T-helper 2 cell treated with Interferon-gamma antibody and Interleukin-4, amounts not matched to agents 5 μg/mL and 100 μg/mL, for 36 hours (primary cell): ENCODE measurements around the gene TMEM184C.
A peak's percentile ranks its signal among the peaks of the same experiment; 100 is the strongest.

ENCODE experiments used
- DNase-seq: peaks from one replicate; pipeline ENCODE4 v3.0.0; 2021; ENCODE audit warnings: low spot score
- H3K27ac Mint-ChIP-seq: one replicate; pipeline ENCODE4 v1.8.0; 2021; ENCODE audit warnings: mild to moderate bottlenecking, mixed read lengths
- H3K27me3 Mint-ChIP-seq: one replicate; pipeline ENCODE4 v1.8.0; 2021; ENCODE audit warnings: low read depth, mixed read lengths
- H3K36me3 Mint-ChIP-seq: one replicate; pipeline ENCODE4 v1.8.0; 2021; ENCODE audit warnings: low read depth, mixed read lengths
- H3K4me1 Mint-ChIP-seq: one replicate; pipeline ENCODE4 v1.8.0; 2021; ENCODE audit warnings: low read depth, mixed read lengths
- H3K4me3 Mint-ChIP-seq: one replicate; pipeline ENCODE4 v1.8.0; 2022; ENCODE audit warnings: mild to moderate bottlenecking, moderate library complexity, mixed read lengths
- H3K9me3 Mint-ChIP-seq: one replicate; pipeline ENCODE4 v1.8.0; 2021; ENCODE audit warnings: mixed read lengths

The TMEM184C gene

DNA sequence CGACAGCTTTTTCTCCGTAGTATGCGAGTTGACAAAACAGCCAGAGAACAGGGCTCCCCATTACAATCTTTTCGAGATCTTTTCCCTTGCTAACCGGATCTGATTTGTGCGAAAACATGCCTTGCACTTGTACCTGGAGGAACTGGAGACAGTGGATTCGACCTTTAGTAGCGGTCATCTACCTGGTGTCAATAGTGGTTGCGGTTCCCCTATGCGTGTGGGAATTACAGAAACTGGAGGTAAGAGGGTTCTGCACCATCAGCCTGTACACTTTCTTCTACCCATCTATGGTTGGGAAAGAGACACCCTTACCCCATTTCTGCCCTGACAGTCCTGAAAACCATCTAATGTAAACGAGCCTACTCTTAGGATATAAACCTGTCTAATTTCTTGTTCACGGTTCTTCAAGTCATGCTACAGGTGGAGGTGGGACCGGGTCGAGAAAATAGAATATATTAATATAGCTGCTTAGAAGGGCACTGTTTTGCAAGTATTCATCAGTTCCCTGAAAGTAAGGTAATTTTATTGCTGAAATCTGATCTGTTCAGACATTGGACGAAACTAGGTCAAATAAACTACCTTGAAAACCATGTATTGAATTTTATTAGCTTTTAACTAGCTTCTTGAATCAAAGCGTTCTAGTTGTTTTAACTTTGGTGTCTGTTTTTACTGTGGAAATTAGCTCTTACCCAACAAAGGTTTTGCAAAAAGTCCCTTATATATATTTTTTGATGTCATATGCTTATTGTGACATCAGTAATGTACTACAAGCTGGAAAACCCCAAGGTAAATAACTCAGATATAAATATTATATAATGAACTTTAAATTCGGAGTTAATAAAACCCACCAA is 869 bp downstream of the TMEM184C start:
- peaks cover 21% of the 10 kb centered on the region for H3K36me3 Mint-ChIP-seq
- peaks cover 17% of the 10 kb centered on the region for H3K27me3 Mint-ChIP-seq
- H3K4me3 Mint-ChIP-seq, result peak overlapping the region; percentile 92
- H3K4me1 Mint-ChIP-seq, result peaks cover 27% of the 10 kb centered on the region
- DNase-seq, result no peak
- H3K9me3 Mint-ChIP-seq, result no peaks in the 10 kb centered on the region
- peak overlapping the region; percentile 97 for H3K27ac Mint-ChIP-seq

DNA sequence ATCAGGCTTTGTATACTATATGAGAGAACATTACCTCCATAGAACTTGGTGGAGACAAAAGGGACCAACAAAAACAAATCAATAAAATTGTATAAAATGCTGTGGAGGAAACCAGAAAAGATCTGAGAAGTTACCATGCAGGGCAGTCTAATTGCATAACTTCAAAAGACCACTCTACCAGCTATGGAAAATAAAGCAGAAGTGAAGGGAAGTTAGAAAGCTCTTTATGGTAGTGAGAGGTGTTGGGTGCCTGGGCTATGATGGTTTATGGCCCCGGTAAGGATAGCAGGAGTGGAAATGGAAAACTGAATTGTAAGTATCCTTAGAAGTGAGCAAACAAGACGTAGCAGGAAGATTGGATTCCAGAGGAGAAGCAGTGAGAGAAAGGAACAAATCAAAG is 3.1 kb downstream of the TMEM184C start:
- no peak for DNase-seq
- Mint-ChIP-seq H3K36me3 (peaks cover 34% of the 10 kb centered on the region), H3K27me3 (peaks cover 2% of the 10 kb centered on the region), H3K4me3 (peak overlapping the region; percentile 33), H3K27ac (no peak overlapping the region), H3K9me3 (no peaks in the 10 kb centered on the region), H3K4me1 (peaks cover 27% of the 10 kb centered on the region)

DNA sequence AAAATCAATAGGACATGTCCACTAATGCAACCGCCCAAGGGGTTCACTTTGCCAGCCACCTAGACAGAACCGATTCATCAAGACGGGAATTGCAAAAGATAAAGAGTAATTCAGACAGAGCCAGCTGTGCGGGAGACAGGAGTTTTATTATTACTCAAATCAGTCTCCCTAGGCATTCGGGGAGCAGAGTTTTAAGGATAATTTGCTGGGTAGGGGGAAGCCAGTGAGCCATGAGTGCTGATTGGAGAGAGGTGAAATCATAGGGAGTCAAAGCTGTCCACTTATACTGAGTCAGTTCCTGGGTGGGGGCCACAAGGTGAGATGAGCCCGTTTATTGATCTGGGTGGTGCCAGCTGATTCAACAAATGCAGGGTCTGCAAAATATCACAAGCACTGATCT is 8.5 kb downstream of the TMEM184C start:
- Mint-ChIP-seq H3K9me3 (no peaks in the 10 kb centered on the region), H3K27ac (no peak overlapping the region), H3K27me3 (no peaks in the 10 kb centered on the region), H3K36me3 (peaks cover 43% of the 10 kb centered on the region), H3K4me1 (peaks cover 7% of the 10 kb centered on the region), H3K4me3 (no peak overlapping the region)
- DNase-seq, result no peak

DNA sequence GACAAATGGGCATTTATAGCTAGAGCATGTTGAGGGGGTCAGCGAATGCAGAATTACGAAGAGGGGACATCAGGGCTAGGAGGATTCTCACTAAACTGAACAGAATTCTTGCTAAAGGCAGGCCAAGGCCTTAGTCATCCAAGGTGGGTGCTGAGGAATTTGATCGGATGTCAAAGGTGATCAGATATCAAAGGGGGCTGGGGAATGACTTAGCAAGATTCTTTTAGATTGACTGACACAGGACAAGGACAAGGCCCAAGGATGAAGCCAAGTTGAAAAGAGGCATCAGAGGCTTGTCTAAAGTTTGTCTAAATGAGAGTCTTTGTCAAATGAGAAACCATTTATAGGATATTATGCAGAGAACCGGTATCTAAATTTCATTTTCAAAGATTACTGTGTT is 9.7 kb downstream of the TMEM184C start:
- H3K4me1 Mint-ChIP-seq, result peaks cover 3% of the 10 kb centered on the region
- no peaks in the 10 kb centered on the region for H3K27me3 Mint-ChIP-seq
- H3K27ac Mint-ChIP-seq, result no peak overlapping the region
- DNase-seq, result no peak
- H3K36me3 Mint-ChIP-seq, result peaks cover 50% of the 10 kb centered on the region
- H3K9me3 Mint-ChIP-seq, result no peaks in the 10 kb centered on the region
- no peak overlapping the region for H3K4me3 Mint-ChIP-seq

DNA sequence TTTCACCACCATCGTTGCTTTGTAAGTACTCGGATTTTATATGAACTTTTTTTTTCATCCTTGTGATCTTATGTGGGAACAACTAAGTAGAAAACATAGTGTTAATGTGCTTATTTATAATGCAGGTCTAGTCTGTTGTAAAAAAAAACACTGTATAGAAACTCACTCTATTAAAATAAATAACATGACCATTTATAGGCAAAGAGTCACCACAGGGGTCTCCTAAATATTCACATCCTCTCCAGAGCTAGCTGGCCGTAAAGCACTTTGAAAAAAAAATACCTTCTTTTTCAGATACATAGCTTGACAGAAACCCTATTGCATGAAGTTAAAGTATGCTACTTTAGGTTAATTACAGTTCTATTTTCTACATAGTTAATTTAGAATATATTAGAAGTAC is 11.2 kb downstream of the TMEM184C start:
- Mint-ChIP-seq H3K36me3 (peaks cover 50% of the 10 kb centered on the region), H3K27me3 (no peaks in the 10 kb centered on the region)

DNA sequence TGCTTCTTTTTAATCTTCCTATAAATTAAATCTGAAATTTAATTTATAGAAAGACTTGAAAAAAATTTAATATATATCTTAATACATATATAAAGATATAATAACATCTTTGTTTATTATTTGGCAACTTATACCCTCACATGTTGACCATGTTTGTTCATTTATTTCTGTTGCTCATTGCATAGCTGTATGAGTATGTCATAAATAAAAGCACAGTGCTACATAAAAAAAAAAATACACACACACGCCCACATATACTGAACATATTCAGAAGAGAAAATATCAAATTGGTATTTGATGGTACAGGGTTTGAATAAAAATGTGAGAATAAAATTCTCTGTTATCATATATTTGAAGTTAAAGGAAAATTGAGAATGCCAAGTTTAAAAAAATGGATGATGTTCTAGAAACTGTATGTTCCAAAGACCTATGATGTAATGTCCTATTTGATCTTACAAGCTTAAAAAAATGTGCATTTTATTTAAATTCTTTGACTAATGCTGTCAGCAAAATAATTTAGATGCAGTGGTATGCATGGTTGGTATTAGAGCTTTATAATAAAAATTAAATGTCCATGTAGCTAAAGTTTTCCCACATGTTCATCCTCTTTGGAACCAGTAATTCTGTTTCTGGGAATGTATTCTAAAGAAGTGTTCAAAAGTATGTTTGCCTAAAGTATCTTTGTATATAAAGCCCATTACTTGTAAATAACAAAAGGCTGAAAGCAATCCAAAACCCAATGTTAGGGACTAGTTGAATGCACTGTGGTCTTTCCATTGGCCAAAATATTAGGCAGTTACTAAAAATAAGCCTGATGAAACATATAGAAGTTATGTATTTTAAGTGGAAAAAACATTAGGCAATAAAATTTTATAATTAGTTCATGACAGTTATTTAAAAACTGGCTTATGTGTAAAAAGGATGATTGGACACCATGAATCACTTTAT is 12.9 kb downstream of the TMEM184C start:
- Mint-ChIP-seq H3K9me3 (no peaks in the 10 kb centered on the region), H3K4me1 (no peaks in the 10 kb centered on the region), H3K36me3 (peaks cover 46% of the 10 kb centered on the region), H3K27ac (no peak overlapping the region), H3K27me3 (no peaks in the 10 kb centered on the region), H3K4me3 (no peak overlapping the region)
- no peak for DNase-seq

More for the DNA sequence above, 11.2 kb downstream of the TMEM184C start:
- Mint-ChIP-seq H3K9me3 (no peaks in the 10 kb centered on the region), H3K27ac (no peak overlapping the region), H3K4me1 (no peaks in the 10 kb centered on the region), H3K4me3 (no peak overlapping the region)
- no peak for DNase-seq

DNA sequence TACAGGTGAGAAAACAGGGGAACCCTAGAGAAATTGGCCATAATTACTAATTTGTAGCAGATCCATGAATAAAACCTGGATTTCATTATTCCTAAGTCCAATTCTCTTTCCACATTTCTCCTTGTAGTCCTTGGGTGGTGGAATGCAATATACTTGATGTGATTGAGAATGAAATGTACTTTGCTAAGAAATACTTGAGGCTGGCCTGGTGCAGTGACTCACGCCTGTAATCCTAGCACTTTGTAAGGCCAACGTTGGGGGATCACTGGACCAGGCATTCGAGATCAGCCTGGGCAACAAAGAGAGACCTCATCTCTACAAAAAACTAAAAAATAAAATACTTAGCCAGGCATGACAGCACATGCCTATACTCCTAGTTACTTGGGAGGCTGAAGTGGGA is 15.9 kb downstream of the TMEM184C start:
- no peak for DNase-seq
- Mint-ChIP-seq H3K27ac (no peak overlapping the region), H3K4me1 (no peaks in the 10 kb centered on the region), H3K9me3 (no peaks in the 10 kb centered on the region), H3K36me3 (peaks cover 47% of the 10 kb centered on the region), H3K27me3 (no peaks in the 10 kb centered on the region), H3K4me3 (no peak overlapping the region)

DNA sequence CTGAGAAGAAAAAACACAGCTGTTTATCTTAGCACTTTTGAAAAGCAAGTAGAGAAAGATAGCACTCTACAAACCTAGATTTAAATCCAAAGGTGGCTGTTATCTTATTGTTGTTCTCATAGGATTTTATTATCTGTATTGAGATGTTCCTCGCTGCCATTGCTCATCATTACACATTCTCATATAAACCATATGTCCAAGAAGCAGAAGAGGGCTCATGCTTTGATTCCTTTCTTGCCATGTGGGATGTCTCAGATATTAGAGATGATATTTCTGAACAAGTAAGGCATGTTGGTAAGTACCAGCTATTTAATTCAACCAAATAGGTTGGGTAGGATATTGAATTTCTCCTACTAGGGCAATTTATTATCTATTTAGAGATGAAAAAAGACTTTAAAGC is 16.4 kb downstream of the TMEM184C start:
- Mint-ChIP-seq H3K4me3 (no peak overlapping the region), H3K27ac (no peak overlapping the region), H3K36me3 (peaks cover 50% of the 10 kb centered on the region), H3K4me1 (no peaks in the 10 kb centered on the region), H3K27me3 (no peaks in the 10 kb centered on the region), H3K9me3 (no peaks in the 10 kb centered on the region)
- DNase-seq, result no peak

DNA sequence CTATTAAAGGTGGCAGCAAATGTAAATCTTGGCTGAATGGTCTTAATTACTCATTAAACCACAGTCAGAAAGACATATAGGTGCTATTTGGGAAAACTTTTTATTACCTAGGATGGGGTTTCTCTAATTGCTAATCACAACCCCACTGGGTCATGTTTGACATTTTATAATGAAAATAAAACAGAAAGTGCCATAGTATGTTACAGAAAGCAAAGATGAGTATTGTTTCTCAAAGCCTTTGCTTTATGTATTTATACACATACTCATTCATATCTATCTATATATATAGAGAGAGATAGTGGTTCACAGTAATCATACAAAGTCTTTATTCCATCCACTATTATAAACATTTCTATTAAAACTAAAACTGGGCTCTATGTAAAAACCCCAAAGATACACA is 18.2 kb downstream of the TMEM184C start:
- DNase-seq, result no peak
- peaks cover 11% of the 10 kb centered on the region for H3K4me1 Mint-ChIP-seq
- H3K36me3 Mint-ChIP-seq, result peaks cover 55% of the 10 kb centered on the region
- H3K27ac Mint-ChIP-seq, result no peak overlapping the region
- H3K27me3 Mint-ChIP-seq, result no peaks in the 10 kb centered on the region
- no peaks in the 10 kb centered on the region for H3K9me3 Mint-ChIP-seq
- no peak overlapping the region for H3K4me3 Mint-ChIP-seq

DNA sequence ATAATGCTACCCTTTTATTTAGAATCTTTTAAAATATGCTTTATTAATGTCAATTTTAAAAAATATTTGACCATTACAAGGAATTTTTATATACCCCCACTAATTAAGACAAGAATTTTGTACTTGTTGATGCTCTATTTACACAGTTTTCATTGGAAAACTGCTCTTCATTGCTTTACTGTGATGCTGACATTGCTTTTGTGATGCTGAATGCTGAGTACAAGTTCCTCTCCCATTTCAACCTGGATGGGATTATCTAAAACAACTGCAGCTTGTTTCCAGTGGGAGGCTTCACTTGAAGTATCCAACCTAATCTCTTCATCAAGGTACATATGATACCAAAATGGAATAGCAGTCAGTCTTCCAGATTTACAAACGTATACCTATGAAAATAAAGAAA is 21.2 kb downstream of the TMEM184C start:
- peaks cover 11% of the 10 kb centered on the region for H3K4me1 Mint-ChIP-seq
- no peak overlapping the region for H3K4me3 Mint-ChIP-seq
- no peak for DNase-seq
- H3K9me3 Mint-ChIP-seq, result no peaks in the 10 kb centered on the region
- H3K27ac Mint-ChIP-seq, result no peak overlapping the region
- peaks cover 63% of the 10 kb centered on the region for H3K36me3 Mint-ChIP-seq
- H3K27me3 Mint-ChIP-seq, result no peaks in the 10 kb centered on the region

DNA sequence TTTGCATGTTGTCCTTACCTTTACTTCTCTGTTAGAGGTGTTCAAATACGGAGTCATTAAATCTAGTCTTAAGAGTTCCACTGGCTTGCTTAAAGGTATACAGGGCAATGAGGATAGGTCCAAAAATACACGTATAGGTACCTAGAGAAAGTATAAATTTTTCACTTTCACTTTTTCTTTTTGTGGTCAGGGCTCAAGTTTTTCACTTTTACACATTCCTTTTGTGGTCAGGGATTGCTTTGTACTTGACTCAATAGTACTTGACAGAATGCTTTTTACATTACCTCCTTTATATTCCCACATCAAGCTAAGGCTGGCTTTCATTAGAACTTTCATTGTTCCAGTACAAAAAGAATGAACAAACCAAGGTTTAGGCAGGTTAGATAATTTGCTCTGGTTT is 21.7 kb downstream of the TMEM184C start:
- peaks cover 64% of the 10 kb centered on the region for H3K36me3 Mint-ChIP-seq
- no peak overlapping the region for H3K27ac Mint-ChIP-seq
- no peaks in the 10 kb centered on the region for H3K9me3 Mint-ChIP-seq
- no peaks in the 10 kb centered on the region for H3K27me3 Mint-ChIP-seq
- H3K4me3 Mint-ChIP-seq, result no peak overlapping the region
- H3K4me1 Mint-ChIP-seq, result peaks cover 11% of the 10 kb centered on the region
- no peak for DNase-seq

DNA sequence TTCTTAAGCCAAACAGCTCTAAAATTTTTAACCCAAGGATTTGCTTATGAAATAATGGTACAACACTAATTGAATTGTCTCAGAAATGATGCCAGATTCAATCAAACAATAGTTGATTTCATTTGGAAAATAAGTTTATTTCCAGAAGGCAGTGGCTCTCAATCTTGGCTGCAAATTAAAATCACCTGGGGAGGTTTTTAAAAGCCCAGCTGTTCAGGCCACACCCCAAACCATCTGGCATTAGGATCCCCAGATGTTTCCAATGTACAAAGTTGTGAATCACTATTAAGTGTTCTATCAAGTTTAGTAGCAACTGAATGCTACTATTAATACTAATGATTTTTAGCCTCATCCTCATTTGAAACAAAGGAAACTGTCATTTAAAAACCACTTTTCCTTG is 22.2 kb downstream of the TMEM184C start:
- DNase-seq, result no peak
- Mint-ChIP-seq H3K4me3 (no peak overlapping the region), H3K27ac (no peak overlapping the region), H3K9me3 (no peaks in the 10 kb centered on the region), H3K36me3 (peaks cover 62% of the 10 kb centered on the region), H3K27me3 (no peaks in the 10 kb centered on the region), H3K4me1 (peaks cover 11% of the 10 kb centered on the region)

DNA sequence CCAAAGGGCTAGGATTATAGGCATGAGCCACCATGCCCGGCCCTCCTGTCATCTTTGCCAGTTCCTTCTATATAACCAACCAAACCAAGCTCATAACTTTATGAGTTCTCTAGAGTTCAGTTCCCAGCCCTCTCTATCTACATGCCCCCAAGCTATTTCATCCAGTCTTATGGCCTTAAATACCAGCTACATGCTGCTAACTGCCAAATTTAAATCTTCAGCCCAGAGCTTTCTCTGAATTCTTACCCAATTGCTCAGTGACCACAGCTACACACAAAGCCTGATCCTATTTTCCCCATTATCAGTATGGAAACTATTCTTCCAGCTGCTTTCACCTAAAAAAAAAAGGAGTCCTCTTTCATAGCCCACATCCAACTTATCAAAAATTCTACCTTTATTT is 23.1 kb downstream of the TMEM184C start:
- no peak overlapping the region for H3K27ac Mint-ChIP-seq
- no peak for DNase-seq
- peaks cover 11% of the 10 kb centered on the region for H3K4me1 Mint-ChIP-seq
- H3K36me3 Mint-ChIP-seq, result peaks cover 59% of the 10 kb centered on the region
- H3K27me3 Mint-ChIP-seq, result no peaks in the 10 kb centered on the region
- H3K4me3 Mint-ChIP-seq, result no peak overlapping the region
- no peaks in the 10 kb centered on the region for H3K9me3 Mint-ChIP-seq

DNA sequence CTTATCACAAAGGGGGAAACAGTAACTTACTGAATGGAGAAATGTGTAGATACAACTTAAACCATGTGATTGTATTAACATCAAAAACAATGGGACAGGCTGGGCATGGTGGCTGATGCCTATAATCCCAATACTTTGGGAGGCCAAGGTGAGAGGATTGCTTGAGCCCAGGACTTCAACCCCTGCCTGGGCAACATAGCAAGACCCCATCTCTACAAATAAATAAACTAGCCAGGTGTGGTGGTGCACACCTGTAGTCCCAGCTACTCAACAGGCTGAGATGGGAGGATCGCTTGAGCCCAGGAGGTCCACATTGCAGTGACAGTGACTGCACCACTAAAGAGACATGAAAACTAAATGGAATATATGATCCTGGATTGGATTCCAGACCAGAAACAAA is 26.4 kb downstream of the TMEM184C start:
- peaks cover 22% of the 10 kb centered on the region for H3K4me1 Mint-ChIP-seq
- no peak for DNase-seq
- H3K27ac Mint-ChIP-seq, result no peak overlapping the region
- H3K4me3 Mint-ChIP-seq, result no peak overlapping the region
- H3K36me3 Mint-ChIP-seq, result peaks cover 49% of the 10 kb centered on the region
- peaks cover 6% of the 10 kb centered on the region for H3K9me3 Mint-ChIP-seq
- H3K27me3 Mint-ChIP-seq, result no peaks in the 10 kb centered on the region
